Suppressor macrophage treated with lipopolysaccharide for 4 hours (primary cell): Measurements from ENCODE around the gene RANBP9.
A peak's percentile ranks its signal among the peaks of the same experiment; 100 is the strongest.

Experiments used
- DNase-seq: peaks from one replicate; pipeline ENCODE4 v3.0.0-alpha.2; 2020

RANBP9 gene

DNA sequence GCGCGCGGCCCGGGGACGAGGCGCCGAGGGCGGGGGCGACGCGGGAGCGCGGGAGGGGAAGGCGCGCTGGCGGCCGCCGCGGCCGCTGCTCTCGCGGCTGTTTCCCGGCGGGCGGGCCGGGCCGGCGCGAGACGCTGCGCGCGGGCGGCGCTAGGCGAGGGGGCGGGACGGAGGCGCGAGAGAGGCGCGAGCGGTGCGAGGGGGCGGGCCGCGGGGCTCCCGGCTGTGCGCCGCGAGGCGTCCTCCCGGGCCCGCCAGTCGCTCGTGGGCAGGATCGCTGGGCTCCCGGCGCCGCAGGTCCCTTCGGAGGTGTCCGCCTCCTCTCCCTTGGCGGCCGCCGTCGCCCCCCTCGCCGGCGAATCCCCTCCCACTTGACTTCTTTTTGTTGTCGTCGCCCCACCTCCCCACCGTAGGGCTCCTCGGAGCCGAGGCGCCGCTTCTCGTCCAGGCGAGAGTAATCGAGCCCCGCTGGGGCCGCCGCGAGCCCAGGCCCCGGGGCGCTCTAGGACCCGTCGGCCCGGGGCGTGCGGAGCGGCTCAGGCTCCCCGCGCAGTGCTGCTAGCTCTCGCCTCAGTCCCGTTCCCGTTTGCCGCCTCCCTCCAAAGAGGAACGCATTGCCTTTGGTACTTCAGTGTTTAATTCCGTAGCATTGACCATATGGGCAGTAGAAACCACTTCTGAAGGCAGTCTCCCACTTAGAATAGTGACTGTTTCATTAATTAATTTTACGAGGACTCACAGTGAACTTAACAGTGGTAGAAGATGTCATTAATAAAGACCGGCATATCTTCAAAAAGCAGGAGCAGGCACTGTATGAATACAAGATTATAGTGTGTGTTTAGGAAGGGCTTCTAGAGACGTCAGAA, at the start of gene RANBP9:
Gene RANBP9 (minus strand): TSS at position 103 of the 866 bp plus-strand sequence. CDS start 330 bp downstream, outside the sequence.
- peak; percentile 89 for DNase-seq

DNA sequence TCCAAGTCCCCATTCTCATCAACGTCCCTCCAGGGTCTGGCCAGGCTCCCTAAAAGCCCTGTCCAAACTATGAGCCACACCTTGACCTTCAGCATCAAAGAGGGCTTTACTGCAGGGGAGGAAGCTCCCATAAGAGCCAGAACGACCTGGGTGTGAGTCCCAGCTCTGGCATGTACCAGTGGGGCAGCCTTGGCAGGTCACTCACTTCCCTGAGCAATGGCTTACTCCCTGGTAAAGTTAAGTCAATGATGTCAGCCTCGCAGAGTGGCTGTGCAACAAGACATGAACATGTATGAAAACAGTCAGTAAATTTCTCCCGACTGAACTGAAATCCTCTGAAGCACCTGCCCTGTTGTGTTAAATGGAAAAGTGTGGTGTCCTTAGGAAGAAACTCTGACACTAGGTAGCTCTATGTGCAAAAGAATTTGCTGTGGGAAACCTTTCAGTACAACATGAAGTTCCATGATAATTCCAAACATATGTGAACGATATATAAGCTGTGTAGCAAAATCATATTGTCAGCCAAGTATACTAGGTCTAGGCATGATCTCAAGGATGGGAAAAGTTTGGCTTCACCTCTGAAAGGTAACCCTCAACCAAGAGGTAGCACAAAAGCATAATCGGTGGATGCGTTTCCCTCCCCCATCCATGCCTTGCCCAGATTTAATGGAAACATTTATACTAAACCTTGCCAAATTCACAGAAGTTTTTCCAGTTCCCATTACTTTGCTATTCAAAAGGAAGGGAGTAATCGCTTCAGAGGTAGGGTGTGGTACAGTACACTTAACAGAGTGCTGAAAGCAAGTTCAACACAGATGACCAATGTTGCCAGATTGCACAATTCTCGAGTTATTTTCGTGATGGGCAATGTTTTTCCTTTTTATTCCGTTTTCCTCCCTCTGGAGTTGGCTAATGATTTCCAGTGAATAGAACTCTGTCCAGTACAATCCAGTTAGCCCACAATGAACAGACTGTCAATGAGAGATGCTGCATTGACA, 49.0 kb upstream of the RANBP9 start:
- DNase-seq, result peak; percentile 70

DNA sequence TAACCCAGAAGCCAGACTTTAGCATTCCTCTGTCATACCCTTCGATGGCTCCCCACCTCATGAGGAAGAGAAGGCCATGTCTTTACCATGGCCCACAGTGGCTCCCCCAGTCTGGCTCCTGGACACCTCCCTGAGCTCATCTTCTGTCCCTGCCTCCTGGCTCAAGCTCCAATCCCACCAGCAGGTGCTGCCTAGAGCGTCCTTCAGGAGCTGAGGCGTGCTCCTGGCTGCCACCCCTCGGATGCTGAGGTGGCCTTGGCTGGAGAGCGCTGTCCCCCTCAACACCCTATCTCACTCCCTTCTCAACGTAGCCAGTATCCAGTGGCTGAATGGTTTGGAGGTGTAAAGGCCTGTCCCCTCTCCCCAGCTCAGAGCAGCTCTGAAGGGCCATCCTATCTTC, 47.4 kb upstream of the RANBP9 start:
- no peak for DNase-seq

DNA sequence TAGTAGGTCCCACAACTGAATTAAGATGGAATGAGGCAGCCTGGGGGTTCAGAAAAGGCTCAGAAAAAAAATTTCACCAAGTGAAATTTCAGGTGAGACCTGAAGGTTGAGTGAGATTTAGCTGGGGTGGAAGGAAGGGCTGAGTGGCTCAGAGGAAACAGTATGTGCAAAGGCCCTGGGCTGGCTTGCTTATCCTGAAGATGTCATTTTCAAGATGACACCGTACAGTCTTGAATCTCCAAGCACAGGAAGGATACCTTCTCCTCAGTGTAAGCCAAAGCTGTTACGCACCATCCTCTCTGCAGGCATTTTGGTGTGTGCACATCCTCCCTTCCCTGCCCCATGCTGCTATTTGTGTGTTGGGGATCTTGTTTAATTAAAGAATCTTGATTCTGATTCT, 43.0 kb upstream of the RANBP9 start:
- DNase-seq, result no peak

DNA sequence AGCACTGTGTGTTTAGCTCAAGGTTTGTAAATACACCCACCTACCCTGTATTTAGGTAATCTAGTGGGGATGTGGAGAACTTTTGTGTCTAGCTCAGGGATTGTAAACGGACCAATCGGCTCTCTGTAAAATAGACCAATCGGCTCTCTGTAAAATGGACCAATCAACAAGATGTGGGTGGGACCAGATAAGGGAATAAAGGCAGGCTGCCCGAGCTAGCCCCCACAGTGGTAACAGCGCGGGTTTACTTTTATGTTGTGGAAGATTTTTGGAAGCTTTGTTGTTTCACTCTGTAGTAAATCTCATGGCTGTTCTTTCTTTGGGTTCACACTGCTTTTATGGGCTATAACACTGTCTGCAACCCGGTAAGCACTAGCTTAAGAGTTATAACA, 32.1 kb upstream of the RANBP9 start:
- DNase-seq, result no peak

DNA sequence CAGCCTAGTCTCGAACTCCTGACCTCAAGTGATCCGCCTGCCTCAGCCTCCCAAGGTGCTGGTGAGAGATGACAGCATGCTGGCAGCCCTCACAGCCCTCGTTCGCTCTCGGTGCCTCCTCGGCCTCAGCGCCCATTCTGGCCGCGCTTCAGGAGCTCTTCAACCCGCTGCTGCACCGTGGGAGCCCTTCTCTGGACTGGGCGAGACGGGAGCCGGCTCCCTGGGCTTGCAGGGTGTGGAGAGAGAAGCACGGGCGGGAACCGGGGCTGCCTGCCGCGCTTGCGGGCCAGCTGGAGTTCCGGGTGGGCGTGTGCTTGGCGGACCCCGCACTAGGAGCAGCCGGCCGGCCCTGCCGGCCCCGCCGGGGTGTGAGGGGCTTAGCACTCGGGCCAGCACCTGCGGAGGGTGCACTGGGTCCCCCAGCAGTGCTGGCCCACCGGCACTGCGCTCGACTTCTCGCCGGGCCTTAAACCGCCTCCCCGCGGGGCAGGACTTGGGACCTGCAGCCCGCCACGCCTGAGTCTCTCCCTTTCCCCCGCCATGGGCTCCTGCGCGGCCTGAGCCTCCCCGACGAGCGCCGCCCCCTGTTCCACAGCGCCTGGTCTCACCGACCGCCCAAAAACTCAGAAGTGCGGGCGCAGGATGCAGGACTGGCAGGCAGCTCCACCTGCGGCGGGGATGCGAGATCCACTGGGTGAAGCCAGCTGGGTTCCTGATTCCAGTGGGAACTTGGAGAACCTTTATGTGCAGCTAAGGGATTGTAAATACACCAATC, 31.5 kb upstream of the RANBP9 start:
- no peak for DNase-seq

DNA sequence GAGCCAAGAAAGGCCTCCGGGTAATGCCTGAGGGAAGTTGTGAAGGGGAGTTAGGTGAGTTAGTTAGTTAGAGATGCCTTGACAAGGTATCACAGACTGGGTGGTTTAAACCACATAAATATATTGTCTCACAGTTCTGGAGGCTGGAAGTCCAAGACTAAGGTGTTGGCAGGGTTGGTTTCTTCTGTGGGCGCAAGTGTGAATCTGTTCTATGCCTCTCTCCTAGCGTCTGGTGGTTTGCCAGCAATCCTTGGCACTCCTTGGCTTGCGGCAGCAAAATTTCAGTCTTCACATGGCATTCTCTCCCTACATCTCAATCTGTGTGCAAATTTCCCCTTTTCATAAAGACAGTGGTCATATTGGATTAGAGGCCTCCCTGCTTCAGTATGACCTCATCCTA, 29.7 kb upstream of the RANBP9 start:
- no peak for DNase-seq

DNA sequence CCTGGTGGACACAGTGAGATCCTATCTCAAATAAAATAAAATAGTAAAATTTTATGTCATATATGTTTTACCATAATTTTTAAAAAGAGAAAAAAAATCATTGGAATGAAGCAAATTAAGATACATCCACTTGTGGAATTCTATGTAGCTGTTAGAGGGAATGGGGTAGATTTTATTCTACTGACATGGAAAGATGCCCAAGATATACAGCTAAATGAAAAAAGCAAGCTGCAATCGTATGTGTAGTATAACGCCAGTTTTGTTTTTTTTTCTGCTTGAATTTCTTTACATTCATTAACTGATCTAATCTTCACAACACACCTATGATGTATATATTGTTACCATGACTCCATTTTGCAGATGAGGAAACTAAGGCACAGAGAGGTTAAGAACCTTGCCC, 23.4 kb upstream of the RANBP9 start:
- DNase-seq, result no peak

DNA sequence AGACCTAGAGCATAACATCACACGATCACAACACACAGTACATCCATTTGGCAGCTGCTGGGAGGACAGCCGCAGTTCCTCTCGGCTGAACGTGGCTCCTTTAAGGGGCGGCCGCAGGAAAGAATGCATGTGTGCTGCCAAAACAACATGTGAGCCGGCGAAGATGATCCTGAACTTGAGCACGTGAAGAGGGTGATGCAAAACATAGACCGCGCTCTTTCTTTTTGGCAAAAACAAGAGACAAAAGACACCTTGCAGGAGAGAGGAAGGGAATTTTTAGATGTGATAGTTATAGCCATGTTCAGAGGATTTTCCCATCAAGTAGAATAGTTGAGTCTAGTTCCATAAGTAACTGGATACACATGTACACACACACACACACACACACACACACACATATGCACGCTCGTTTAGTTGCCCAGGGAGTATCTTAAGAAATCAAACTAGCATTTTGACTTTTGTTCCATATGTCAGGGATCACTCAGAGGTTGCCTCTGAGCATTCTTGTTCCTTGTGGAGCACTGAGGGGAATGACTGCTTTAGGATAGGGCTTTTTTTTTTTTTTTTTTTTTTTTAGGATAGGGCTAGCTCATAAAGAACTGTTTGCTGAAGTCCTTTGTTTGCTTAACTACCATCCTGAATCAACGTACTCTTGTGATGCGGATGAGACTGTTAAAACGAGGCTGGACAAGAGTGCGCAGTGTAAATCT, 21.7 kb upstream of the RANBP9 start:
- no peak for DNase-seq

DNA sequence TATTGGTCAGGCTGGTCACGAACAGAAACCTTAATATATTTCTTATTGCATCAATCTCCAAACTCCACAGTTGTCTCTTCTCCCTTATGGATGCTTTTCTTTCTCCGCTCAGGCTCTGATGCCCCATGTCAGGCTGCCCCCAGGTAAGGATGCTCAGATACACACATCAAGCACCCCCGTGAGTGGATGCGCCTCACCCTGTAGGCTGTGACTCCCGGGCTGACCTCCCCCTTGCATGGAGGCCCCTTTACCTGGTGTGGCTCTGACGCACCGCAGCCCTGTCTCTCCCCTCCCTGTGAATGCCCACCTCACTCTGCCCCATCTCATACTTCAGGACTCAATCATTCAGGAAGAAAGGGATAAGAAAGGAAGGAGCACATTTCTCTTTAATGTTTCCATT, 19.1 kb upstream of the RANBP9 start:
- DNase-seq, result no peak

DNA sequence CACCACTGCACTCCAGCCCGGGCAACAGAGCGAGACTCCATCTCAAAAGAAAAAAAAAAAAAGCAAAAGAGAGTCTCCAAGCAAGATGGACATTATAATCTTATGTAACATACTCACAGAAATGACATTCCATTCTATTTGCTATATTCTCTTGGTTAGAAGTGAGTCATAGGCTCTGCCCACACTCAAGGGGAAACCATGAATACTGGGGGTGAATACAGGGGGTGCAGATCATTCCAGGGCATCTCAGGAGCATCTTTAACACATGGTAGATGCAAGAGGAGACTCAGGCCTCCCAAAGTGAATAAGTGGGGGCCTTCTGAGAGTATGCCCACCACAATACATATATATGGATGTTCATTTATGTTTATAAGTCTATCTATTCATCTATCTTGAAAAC, 18.3 kb upstream of the RANBP9 start:
- no peak for DNase-seq

DNA sequence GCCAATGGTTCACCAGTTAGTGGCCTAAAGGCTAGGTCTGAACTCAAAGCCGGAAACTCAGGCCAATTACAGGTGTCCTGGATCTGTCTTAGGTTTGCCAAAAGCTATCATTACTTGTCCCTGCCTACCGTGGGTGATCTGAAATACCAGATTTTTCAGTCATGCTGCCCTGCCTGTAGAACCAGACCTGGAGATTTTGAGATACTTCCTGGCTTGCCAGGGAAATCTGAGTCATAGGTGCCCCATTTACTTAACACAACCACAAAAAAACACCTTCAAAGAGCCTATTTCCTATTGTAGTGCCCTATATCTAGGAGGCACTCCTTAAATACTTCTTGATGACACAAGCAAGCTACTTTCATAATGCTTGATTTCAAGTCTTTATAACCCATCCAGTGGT, 13.9 kb upstream of the RANBP9 start:
- no peak for DNase-seq

DNA sequence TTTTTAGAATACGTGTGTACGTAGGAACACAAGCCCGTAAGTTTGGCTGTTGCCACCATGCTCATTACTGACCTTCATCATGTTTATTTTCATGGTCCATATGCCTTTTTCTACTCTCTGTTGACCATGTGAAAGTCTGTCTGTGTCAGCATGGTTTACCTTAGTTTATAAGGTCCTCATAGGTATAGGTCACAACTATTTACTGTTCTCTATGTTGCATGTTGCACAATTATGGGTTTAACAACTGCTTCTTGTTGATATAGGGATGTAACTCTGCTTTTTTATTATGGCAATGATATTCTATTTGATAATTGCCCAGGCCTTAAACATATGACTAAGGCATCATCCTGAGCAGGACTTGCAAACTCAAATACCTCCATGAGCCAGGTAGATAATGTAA, 13.4 kb upstream of the RANBP9 start:
- no peak for DNase-seq

DNA sequence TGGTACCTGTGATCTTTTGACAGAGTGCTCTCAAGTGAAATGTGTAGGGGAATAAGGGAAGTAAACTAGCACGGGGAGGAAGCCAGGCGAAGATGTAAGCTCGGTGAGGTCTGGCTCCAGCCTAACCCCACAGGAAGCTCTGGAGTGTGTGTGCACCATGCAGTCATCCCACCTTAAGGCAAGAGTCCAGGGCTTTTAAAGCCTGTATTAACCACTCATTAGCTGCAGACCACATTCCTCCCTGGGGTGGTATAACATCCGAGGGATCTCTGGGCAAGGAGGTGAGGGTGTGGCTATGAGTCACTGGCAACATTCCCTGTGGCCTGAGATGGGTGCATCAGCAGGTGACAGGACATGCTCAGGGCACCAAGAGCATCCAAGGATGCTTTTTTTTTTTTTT, 12.5 kb upstream of the RANBP9 start:
- DNase-seq, result no peak

DNA sequence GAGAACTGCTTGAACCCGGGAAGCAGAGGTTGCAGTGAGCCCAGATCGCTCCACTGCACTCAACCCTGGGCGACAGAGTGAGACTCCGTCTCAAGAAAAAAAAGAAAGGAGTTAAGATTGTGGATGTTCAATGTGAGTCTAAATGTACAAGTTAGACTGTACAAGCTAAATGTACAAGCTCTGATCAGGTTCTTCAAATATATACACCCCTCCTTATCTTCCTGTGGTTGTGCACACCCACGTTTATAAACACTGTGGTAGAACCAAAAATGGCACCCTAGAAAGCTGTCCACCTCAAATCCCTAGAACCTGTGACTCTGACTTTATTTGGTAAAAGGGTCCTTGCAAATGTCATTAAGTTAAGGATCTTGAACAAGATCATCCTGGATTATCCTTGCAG, 11.2 kb upstream of the RANBP9 start:
- DNase-seq, result no peak

DNA sequence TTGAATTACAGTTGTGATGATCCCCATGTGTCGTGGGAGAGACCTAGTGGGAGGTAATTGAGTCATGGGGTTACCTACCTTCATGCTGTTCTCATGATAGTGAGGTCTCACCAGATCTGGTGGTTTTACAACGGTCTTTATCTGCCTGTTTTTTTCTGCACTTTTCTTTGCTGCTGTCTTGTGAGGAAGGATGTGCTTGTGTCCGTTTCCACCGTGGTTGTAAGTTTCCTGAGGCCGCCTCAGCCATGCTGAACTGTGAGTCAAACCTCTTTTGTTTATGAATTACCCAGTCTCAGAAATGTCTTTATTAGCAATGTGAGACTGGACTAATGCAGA, 6.5 kb upstream of the RANBP9 start:
- DNase-seq, result no peak

DNA sequence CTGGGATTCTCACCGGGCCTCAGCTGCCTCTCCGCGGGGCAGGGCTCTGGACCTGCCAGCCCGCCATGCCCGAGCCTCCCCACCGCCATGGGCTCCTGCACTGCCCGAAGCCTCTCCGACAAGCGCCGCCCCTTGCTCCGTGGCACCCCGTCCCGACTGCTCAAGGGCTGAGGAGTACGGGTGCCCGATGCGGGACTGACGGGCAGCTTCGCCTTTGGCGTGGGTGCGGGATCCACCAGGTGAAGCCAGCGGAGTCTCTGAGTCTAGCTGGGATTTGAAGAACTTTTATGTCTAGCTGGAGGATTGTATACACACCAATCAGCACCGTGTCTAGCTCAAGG, 5.3 kb upstream of the RANBP9 start:
- DNase-seq, result no peak

DNA sequence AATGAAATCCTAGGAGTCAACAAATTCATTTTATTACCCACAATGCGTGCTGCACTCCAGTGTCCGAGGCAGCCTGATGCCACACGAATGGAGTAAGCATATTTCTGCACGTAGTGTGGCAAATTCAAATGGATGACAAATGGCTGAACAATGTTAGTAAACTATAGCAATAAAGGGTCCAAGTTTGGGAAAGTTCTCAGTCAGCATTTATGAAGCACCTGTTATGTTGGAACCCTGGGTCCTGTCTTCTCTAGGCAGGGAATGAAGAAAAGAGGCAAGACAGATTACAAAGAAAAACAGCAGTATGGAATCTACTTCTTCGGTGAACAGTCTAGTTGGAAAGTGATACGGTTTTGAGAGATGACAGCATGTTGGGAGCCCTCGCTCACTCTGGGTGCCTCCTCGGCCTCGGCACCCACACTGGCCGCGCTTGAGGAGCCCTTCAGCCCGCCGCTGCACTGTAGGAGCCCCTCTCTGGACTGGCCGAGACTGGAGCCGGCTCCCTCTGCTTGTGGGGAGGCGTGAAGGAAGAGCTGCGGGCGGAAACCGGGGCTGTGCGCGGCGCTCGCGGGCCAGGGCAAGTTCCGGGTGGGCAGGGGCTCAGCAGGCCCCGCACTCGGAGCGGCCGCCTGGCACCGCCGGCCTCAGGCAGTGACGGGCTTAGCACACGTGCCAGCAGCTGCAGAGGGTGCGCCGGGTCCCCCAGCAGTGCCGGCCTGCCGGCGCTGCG, 4.8 kb upstream of the RANBP9 start:
- no peak for DNase-seq

DNA sequence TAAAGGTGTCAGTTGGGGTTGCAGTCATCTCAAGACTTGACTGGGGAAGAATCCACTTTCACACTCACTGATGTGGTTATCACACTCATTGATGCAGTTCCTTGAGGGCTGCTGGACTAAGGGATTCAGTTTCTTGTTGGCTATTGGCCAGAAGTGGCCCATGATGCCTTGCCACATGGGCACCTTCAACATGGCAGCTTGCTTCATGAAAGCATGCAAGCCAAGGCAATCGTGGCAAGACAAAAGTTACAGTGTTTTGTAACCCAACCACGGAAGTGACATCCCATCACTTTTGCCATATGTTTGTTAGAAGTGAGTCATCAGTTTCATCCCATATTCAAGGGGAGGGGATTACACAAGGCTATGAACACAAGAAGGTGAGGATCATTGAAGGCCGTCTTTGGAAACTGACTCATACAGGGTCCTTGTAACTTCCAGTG, 3.8 kb upstream of the RANBP9 start:
- DNase-seq, result peak; percentile 80

DNA sequence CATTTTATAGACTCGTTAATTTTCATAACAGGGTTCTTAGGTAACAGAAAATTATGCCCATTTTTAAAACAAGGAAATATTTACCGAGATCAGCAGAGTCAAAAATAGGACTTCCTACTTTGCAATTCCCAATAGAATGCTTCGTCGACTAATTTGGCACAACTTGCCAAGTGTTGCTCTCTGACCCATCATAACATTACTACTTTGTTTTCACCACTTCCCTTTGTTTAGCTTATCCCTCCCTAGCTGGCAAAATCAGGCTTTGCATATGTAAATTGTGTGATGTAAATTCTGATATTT, 914 bp upstream of the RANBP9 start:
- DNase-seq, result peak; percentile 77

DNA sequence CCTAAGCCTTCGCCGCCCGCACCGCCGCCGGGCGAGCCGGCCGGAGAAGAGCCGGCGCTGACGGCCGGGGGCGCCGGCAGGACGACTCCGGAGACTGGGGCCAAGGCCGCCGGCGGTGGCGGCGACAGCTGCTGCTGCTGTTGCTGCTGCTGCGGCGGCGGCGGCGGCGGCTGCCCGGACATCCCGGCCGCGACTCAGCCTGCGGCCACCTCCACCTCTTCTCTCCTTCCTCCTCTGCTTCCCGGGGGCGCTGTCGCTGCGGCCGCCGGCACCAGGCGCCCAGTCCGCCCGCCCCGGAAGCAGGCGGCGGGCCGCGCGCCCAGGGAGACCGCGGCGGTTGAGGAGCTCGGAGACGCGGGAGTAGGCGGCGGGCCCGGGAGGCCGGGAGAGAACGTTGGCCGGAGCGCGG, 307 bp downstream of the RANBP9 start:
- no peak for DNase-seq
